GM18526 (cell line): ENCODE data around the gene PRR11.

ENCODE experiments used
- POLR2A ChIP-seq: IDR thresholded peaks from 3 replicates; pipeline ENCODE4 v1.6.1; 2011; ENCODE audit not compliant: insufficient read length; ENCODE audit errors: extremely low read depth

Gene PRR11

DNA sequence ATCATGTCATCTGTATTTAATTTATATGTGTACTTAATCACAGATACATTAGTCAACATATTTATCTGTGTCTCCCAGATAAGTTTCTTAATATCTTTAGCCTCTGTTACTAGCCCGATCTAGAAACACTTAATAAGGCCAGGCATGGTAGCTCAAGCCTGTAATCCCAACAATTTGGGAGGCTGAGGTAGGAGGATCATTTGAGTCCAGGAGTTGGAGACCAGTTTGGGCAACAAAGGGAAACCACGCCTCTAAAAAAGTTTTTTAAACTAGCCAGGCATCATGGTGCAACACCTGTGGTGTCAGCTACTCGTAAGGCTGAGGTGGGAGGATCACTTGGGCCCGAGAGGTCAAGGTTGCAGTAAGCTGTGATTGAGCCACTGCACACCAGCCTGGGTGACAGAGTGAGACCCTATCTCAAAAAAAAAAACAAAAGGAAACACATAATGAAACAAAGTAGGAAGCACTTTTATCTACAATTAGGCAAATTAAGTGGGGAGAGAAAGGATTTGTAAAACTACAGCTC lies 9.9 kb upstream of the PRR11 start:
- TF ChIP-seq POLR2A: no peak

GRCh38 chr17:59149051-59149450 lies 6.5 kb upstream of the PRR11 start:
- no peak for TF ChIP-seq POLR2A

GRCh38 chr17:59149841-59150511 lies 5.6 kb upstream of the PRR11 start:
- no peak for TF ChIP-seq POLR2A

GRCh38 chr17:59151006-59151405 lies 4.5 kb upstream of the PRR11 start:
- no peak for TF ChIP-seq POLR2A

DNA sequence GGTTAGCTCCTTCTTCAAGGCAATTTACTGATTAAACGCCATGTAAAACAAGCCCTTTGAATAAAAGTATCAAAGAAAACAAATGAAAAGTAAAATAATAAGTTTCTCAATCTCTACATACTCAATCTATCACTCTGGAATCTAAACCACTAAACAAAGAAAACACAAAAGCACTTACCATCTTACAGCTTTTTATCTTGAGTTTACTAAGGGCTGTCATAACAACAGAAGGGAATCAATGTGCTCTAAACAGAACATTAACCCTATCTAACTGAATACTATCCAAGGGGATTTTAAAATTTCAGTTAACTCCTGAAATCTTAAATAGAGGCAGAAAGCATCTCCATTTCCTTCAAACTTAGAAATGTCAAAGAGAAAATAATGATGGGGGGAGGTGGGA lies 4.0 kb upstream of the PRR11 start:
- no peak for TF ChIP-seq POLR2A

- no peak for TF ChIP-seq POLR2A
These were observed 2.6 kb upstream of the PRR11 start for GRCh38 chr17:59152925-59153324.

- peak; percentile 7 for TF ChIP-seq POLR2A
These were observed 1.2 kb upstream of the PRR11 start for GRCh38 chr17:59154292-59154720.

- peak; percentile 49 for TF ChIP-seq POLR2A
These were observed 666 bp upstream of the PRR11 start, which contains the start of gene SKA2 for GRCh38 chr17:59154721-59155438. TSS of gene SKA2 (minus strand) at chr17:59155186. CDS start at chr17:59155163, 23 bp downstream.

GRCh38 chr17:59160157-59161025 lies 4.8 kb downstream of the PRR11 start:
- TF ChIP-seq POLR2A: no peak

GRCh38 chr17:59161477-59161876 lies 5.9 kb downstream of the PRR11 start:
- no peak for TF ChIP-seq POLR2A

DNA sequence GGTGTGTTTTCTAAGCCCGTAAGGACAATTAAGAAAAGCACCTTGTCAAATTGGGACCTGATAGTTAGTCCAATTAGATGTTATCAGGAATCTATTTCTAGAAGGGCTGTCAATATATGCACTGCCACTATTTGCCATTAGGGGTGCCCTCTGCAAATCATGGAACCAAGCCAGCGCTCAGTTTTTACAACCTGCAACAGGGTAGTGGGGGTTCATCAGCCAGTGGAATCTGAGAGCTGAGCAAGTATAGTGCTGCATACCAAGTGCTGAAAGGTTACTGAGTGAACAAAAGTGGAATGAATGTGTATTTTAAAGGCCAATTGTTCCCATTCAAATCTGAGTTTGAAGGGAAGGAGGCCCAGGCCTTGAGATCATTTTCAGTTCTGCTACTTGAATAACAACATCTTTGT lies 10.4 kb downstream of the PRR11 start:
- TF ChIP-seq POLR2A: no peak

DNA sequence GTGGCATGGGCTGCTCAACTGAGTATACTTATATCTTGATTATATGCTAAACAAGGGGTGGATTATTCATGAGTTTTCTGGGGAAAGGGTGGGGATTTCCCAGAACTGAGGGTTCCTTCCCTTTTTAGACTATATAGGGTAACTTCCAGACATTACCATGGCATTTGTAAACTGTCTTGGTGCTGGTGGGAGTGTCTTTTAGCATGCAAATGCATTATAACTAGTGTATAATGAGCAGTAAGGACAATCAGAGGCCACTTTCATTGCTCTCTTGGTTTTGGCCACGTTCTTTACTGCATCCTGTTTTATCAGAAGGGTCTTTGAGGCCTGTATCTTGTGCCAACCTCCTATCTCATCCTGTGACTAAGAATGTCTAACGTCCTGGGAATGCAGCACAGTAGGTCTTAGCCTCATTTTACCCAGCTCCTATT lies 12.0 kb downstream of the PRR11 start:
- no peak for TF ChIP-seq POLR2A

- TF ChIP-seq POLR2A: no peak
These were observed 17.0 kb downstream of the PRR11 start for GRCh38 chr17:59172436-59173004.

GRCh38 chr17:59174671-59175070 lies 19.1 kb downstream of the PRR11 start:
- TF ChIP-seq POLR2A: no peak

GRCh38 chr17:59175076-59175475 lies 19.5 kb downstream of the PRR11 start:
- TF ChIP-seq POLR2A: no peak
